Lung (tissue), 12 donors: Measurements from ENCODE around the gene ZBTB32. TPM values are rescaled to one million over a fixed set of nuclear protein-coding genes. Genes with fewer than 3 reads are reported as not detected.
"Not testable (repeated sequence)": the region's sequence is repeated elsewhere in the genome, so short reads cannot be mapped to it uniquely, and the experiment has no call there.

Experiments
- ATAC-seq: fragments of 200-7000 bp; cut with Tn5 transposase; one replicate; pipeline ENCODE4 v1.9.1; 2020; ENCODE audit warnings: moderate number of reproducible peaks; ENCODE audit not compliant: insufficient read depth, low FRiP score
- DNase-seq, 3 donors: peaks; one replicate each; pipeline ENCODE4 v3.0.0-alpha.2; 2013 to 2017
- H3K27ac ChIP-seq, 2 donors: one replicate each; pipeline ENCODE4 v1.5.1; 2013; ENCODE audit warnings: mild to moderate bottlenecking in 2 of 2, moderate library complexity in 2 of 2, control low read depth in 1 of 2, inconsistent platforms in 1 of 2, low read depth in 1 of 2, low read length in 1 of 2
- H3K27me3 ChIP-seq, 3 donors: one replicate each; pipeline ENCODE4 v1.5.1; 2013; ENCODE audit warnings: low read length in 2 of 3; ENCODE audit not compliant: control insufficient read depth in 3 of 3, insufficient read depth in 3 of 3
- H3K36me3 ChIP-seq, 4 donors: one replicate each; pipeline ENCODE4 v1.5.1; 2013; ENCODE audit warnings: low read length in 4 of 4, mild to moderate bottlenecking in 1 of 4, moderate library complexity in 1 of 4; ENCODE audit not compliant: control insufficient read depth in 4 of 4, insufficient read depth in 4 of 4
- H3K4me1 ChIP-seq, 5 donors: one replicate each; pipeline ENCODE4 v1.5.1; 2013; ENCODE audit warnings: low read length in 5 of 5, mild to moderate bottlenecking in 2 of 5, moderate library complexity in 1 of 5; ENCODE audit not compliant: control insufficient read depth in 5 of 5, insufficient read depth in 5 of 5
- H3K4me3 ChIP-seq: one replicate; pipeline ENCODE4 v1.5.1; 2013; ENCODE audit warnings: mild to moderate bottlenecking, control low read depth, moderate library complexity
- H3K9ac ChIP-seq, 2 donors: one replicate each; pipeline ENCODE4 v1.5.1; 2013; ENCODE audit warnings: low read length in 2 of 2, control low read depth in 1 of 2; ENCODE audit not compliant: insufficient read depth in 1 of 2
- H3K9me3 ChIP-seq, 4 donors: one replicate each; pipeline ENCODE4 v1.5.1; 2013; ENCODE audit warnings: low read length in 3 of 4, mild to moderate bottlenecking in 1 of 4, moderate library complexity in 1 of 4; ENCODE audit not compliant: control insufficient read depth in 4 of 4, insufficient read depth in 3 of 4
- CTCF ChIP-seq: IDR thresholded peaks from 2 replicates; pipeline ENCODE4 v1.5.1; 2012; ENCODE audit warnings: mild to moderate bottlenecking; ENCODE audit errors: control extremely low read depth, extremely low read depth
- WGBS, 2 donors: extraction: QIAGEN DNeasy Blood & Tissue Kit; methylation state at CpG; one replicate each; pipeline ENCODE4 v1.1.7; 2013; 5-methylcytosine and 5-hydroxymethylcytosine counted together
- polyA plus RNA-seq, 2 donors: library from polyadenylated mRNA; stranded (reverse); fragments of 200-250 nt; gene quantifications; one replicate each; pipeline ENCODE4 v1.2.1, GENCODE V29; 2013
- total RNA-seq, 2 donors: library from RNA; depleted of rRNA in 1 of 2; stranded (reverse); fragments of >200 nt in 1 of 2; gene quantifications; one replicate each; pipeline ENCODE4 v1.2.1, GENCODE V29; 2014 to 2021
- donor health status: control.
- donor health status: control.
- donor health status: Bipolar disorder and iron deficiency.
- donor health status: healthy.
- donor health status: DM: yes; HTN: yes; CAD: no.

Gene ZBTB32
- total and polyA plus RNA-seq, 4 donors, result 0.22 to 0.63 (median 0.39) TPM

- TF ChIP-seq CTCF, result no peak
- no peak overlapping the region for H3K4me3 ChIP-seq
- 93 to 95% methylated on average over 15 to 16 of the region's 16 CpGs for WGBS, 2 donors
- ATAC-seq (no peak), DNase-seq (no peak)
- peaks cover 0 to 1% (median 0%) of the 10 kb centered on the region in 4 donors for H3K9me3 ChIP-seq
- no peak overlapping the region for H3K27ac ChIP-seq
- H3K36me3 ChIP-seq, result peaks cover 9 to 59% (median 32%) of the 10 kb centered on the region in 4 donors
- no peak overlapping the region for H3K9ac ChIP-seq
- H3K27me3 ChIP-seq, result no peaks in the 10 kb centered on the region
- peaks cover 0 to 13% (median 8%) of the 10 kb centered on the region in 5 donors for H3K4me1 ChIP-seq
Observed at GRCh38 chr19:35721374-35721773, 17.0 kb downstream of the ZBTB32 start.

GRCh38 chr19:35722461-35722860, 18.1 kb downstream of the ZBTB32 start:
- TF ChIP-seq CTCF, result no peak
- Histone ChIP-seq H3K27ac (no peak overlapping the region), H3K9ac (no peak overlapping the region), H3K4me3 (no peak overlapping the region), H3K27me3 (no peaks in the 10 kb centered on the region), H3K9me3 (no peaks in the 10 kb centered on the region), H3K36me3 (peaks cover 9 to 68% (median 36%) of the 10 kb centered on the region in 4 donors), H3K4me1 (peaks cover 0 to 10% (median 8%) of the 10 kb centered on the region in 5 donors)
- ATAC-seq (no peak), DNase-seq (no peak)
- 94 to 99% methylated on average over 14 of the region's 14 CpGs for WGBS, 2 donors

- Histone ChIP-seq H3K27ac (no peak overlapping the region), H3K36me3 (peaks cover 9 to 72% (median 38%) of the 10 kb centered on the region in 4 donors), H3K4me3 (no peak overlapping the region), H3K4me1 (peaks cover 0 to 10% (median 8%) of the 10 kb centered on the region in 5 donors), H3K27me3 (no peaks in the 10 kb centered on the region), H3K9ac (no peak overlapping the region), H3K9me3 (no peaks in the 10 kb centered on the region)
- ATAC-seq, result no peak
- 95 to 96% methylated on average over 16 of the region's 16 CpGs for WGBS, 2 donors
- no peak for DNase-seq
- TF ChIP-seq CTCF, result no peak
Observed at GRCh38 chr19:35722897-35723296, 18.5 kb downstream of the ZBTB32 start.

GRCh38 chr19:35723671-35724070, 19.3 kb downstream of the ZBTB32 start:
- Histone ChIP-seq H3K27ac (no peak overlapping the region), H3K4me3 (no peak overlapping the region), H3K4me1 (peaks cover 0 to 10% (median 7%) of the 10 kb centered on the region in 5 donors), H3K9ac (no peak overlapping the region), H3K36me3 (peaks cover 9 to 79% (median 40%) of the 10 kb centered on the region in 4 donors), H3K9me3 (no peaks in the 10 kb centered on the region), H3K27me3 (no peaks in the 10 kb centered on the region)
- TF ChIP-seq CTCF, result no peak
- DNase-seq, result no peak
- WGBS, 2 donors, result 96 to 97% methylated on average over 24 of the region's 24 CpGs
- ATAC-seq, result no peak

- 95 to 97% methylated on average over 7 of the region's 7 CpGs for WGBS, 2 donors
- H3K27ac ChIP-seq, ATAC-seq, H3K4me1 ChIP-seq, H3K4me3 ChIP-seq, DNase-seq, H3K9me3 ChIP-seq, H3K27me3 ChIP-seq, H3K9ac ChIP-seq: not testable (repeated sequence)
- peaks cover 9 to 84% (median 43%) of the 10 kb centered on the region in 4 donors for H3K36me3 ChIP-seq
Observed at GRCh38 chr19:35724132-35724531, 19.8 kb downstream of the ZBTB32 start.
